ENCODE measurements around the gene STMP1. TPM values are rescaled to one million over a fixed set of nuclear protein-coding genes. Genes with fewer than 3 reads are reported as not detected.

Gene STMP1
- total RNA-seq, 1 donor from 2014 or later, result 29.7 TPM

DNA sequence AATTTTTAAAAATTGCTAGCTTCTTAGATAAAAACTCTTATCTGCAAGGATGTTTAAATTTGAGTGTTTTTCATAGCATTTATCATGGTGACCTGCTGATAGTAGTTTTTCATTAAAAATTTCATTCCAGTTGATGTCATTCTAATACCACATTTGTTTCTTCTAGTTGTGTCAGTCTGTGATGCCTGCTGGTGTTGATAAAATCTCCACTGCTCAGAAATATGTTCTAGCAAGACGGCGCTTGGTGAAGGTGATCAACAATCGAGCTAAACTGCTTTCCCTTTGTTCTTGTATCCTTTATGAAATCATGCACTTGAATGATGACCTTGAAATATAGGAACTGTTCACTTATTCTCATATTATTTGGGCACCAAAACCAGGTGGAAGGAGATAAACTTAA is 17.6 kb upstream of the STMP1 start:
- Histone ChIP-seq H4K20me1 (ENCODE audit: insufficient read depth, low read length) (no peaks in the 10 kb centered on the region), H3K4me2 (ENCODE audit: low read length) (no peak overlapping the region), H3K4me1 (ENCODE audit: insufficient read depth, low read length) (no peaks in the 10 kb centered on the region), H2AFZ (ENCODE audit: low read depth, low read length) (no peak overlapping the region), H3K27ac (ENCODE audit: low read depth, low read length) (no peak overlapping the region), H3K27me3 (ENCODE audit: insufficient read depth, low read length) (no peaks in the 10 kb centered on the region), H3K36me3 (ENCODE audit: insufficient read depth, low read length) (peaks cover 15% of the 10 kb centered on the region), H3K9ac (ENCODE audit: low read length) (no peak overlapping the region), H3K4me3 (ENCODE audit: insufficient read depth, low read depth, low read length) (no peak overlapping the region), H3K9me3 (ENCODE audit: insufficient read depth, low read depth, low read length) (no peaks in the 10 kb centered on the region), H3K79me2 (ENCODE audit: insufficient read depth, low read length) (no peaks in the 10 kb centered on the region)
- Mint-ChIP-seq H3K9me3 (ENCODE audit: unreplicated experiment) (peaks cover 2% of the 10 kb centered on the region), H3K27ac (ENCODE audit: unreplicated experiment) (no peak overlapping the region), H3K27me3 (ENCODE audit: low read depth, unreplicated experiment) (no peaks in the 10 kb centered on the region), H3K36me3 (ENCODE audit: low read depth, unreplicated experiment) (peaks cover 17% of the 10 kb centered on the region), H3K4me1 (ENCODE audit: low read depth, unreplicated experiment) (peaks cover 5% of the 10 kb centered on the region), H3K4me3 (ENCODE audit: unreplicated experiment) (no peak overlapping the region)
- DNase-seq (ENCODE audit: low read depth) (no peak), FAIRE-seq (no peak)
- TF ChIP-seq, protein P1, sequence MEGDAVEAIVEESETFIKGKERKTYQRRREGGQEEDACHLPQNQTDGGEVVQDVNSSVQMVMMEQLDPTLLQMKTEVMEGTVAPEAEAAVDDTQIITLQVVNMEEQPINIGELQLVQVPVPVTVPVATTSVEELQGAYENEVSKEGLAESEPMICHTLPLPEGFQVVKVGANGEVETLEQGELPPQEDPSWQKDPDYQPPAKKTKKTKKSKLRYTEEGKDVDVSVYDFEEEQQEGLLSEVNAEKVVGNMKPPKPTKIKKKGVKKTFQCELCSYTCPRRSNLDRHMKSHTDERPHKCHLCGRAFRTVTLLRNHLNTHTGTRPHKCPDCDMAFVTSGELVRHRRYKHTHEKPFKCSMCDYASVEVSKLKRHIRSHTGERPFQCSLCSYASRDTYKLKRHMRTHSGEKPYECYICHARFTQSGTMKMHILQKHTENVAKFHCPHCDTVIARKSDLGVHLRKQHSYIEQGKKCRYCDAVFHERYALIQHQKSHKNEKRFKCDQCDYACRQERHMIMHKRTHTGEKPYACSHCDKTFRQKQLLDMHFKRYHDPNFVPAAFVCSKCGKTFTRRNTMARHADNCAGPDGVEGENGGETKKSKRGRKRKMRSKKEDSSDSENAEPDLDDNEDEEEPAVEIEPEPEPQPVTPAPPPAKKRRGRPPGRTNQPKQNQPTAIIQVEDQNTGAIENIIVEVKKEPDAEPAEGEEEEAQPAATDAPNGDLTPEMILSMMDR (IDR thresholded peaks at IDR 0.05; ENCODE audit: insufficient read depth, low read depth, low read length), result no peak
- no peak for TF ChIP-seq EZH2 (IDR thresholded peaks at IDR 0.05; ENCODE audit: insufficient read depth, low read length)

- Mint-ChIP-seq H3K36me3 (ENCODE audit: low read depth, unreplicated experiment) (peaks cover 15% of the 10 kb centered on the region), H3K27me3 (ENCODE audit: low read depth, unreplicated experiment) (no peaks in the 10 kb centered on the region), H3K9me3 (ENCODE audit: unreplicated experiment) (peaks cover 2% of the 10 kb centered on the region), H3K27ac (ENCODE audit: unreplicated experiment) (no peak overlapping the region), H3K4me1 (ENCODE audit: low read depth, unreplicated experiment) (peaks cover 8% of the 10 kb centered on the region), H3K4me3 (ENCODE audit: unreplicated experiment) (no peak overlapping the region)
- Histone ChIP-seq H3K36me3 (ENCODE audit: insufficient read depth, low read length) (peaks cover 13% of the 10 kb centered on the region), H3K4me1 (ENCODE audit: insufficient read depth, low read length) (no peaks in the 10 kb centered on the region), H3K9me3 (ENCODE audit: insufficient read depth, low read depth, low read length) (no peaks in the 10 kb centered on the region), H4K20me1 (ENCODE audit: insufficient read depth, low read length) (no peaks in the 10 kb centered on the region), H3K27me3 (ENCODE audit: insufficient read depth, low read length) (no peaks in the 10 kb centered on the region), H3K4me3 (ENCODE audit: insufficient read depth, low read depth, low read length) (no peak overlapping the region), H3K27ac (ENCODE audit: low read depth, low read length) (no peak overlapping the region), H3K79me2 (ENCODE audit: insufficient read depth, low read length) (no peaks in the 10 kb centered on the region), H2AFZ (ENCODE audit: low read depth, low read length) (no peak overlapping the region), H3K9ac (ENCODE audit: low read length) (no peak overlapping the region), H3K4me2 (ENCODE audit: low read length) (no peak overlapping the region)
- TF ChIP-seq EZH2 (IDR thresholded peaks at IDR 0.05; ENCODE audit: insufficient read depth, low read length), result no peak
- TF ChIP-seq, protein P1 (IDR thresholded peaks at IDR 0.05; ENCODE audit: insufficient read depth, low read depth, low read length), result peak; percentile 78
- no peak for DNase-seq (ENCODE audit: low read depth)
- FAIRE-seq, result no peak
Observed at GRCh38 chr7:135645296-135645904, 16.9 kb upstream of the STMP1 start.

DNA sequence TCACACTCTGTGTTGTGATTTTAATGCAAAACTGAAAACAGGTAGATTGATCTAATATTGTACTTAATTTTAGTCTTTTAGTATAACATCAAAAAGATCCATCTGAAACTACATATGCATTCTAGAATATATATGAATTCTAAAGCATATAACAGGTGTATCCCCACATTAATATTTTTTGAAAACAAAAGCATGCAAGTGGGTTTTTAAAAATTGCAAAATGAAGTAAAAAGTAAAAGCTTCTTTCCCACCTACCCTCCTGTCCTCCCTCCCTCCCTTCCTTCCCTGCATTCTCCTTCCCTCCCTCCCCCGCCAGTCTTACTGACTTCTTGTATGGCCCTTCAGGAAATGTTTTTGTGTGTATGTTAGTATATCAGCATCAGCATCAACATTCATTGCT is 14.6 kb upstream of the STMP1 start:
- no peak overlapping the region for H3K9ac ChIP-seq (ENCODE audit: low read length)

More for the DNA sequence above, 14.6 kb upstream of the STMP1 start:
- no peaks in the 10 kb centered on the region for H3K9me3 ChIP-seq (ENCODE audit: insufficient read depth, low read depth, low read length)
- no peak overlapping the region for H3K4me2 ChIP-seq (ENCODE audit: low read length)
- peak overlapping the region; percentile 47 for H3K27ac Mint-ChIP-seq (ENCODE audit: unreplicated experiment)
- no peak overlapping the region for H3K27ac ChIP-seq (ENCODE audit: low read depth, low read length)
- peaks cover 5% of the 10 kb centered on the region for H3K36me3 Mint-ChIP-seq (ENCODE audit: low read depth, unreplicated experiment)
- H3K27me3 Mint-ChIP-seq (ENCODE audit: low read depth, unreplicated experiment), result no peaks in the 10 kb centered on the region
- no peak overlapping the region for H2AFZ ChIP-seq (ENCODE audit: low read depth, low read length)
- H3K79me2 ChIP-seq (ENCODE audit: insufficient read depth, low read length), result no peaks in the 10 kb centered on the region
- TF ChIP-seq, protein P1 (IDR thresholded peaks at IDR 0.05; ENCODE audit: insufficient read depth, low read depth, low read length), result no peak
- no peak for TF ChIP-seq EZH2 (IDR thresholded peaks at IDR 0.05; ENCODE audit: insufficient read depth, low read length)
- H3K4me1 ChIP-seq (ENCODE audit: insufficient read depth, low read length), result peaks cover 5% of the 10 kb centered on the region
- peaks cover 12% of the 10 kb centered on the region for H3K36me3 ChIP-seq (ENCODE audit: insufficient read depth, low read length)
- no peak for DNase-seq (ENCODE audit: low read depth)
- H3K9me3 Mint-ChIP-seq (ENCODE audit: unreplicated experiment), result peaks cover 2% of the 10 kb centered on the region
- H4K20me1 ChIP-seq (ENCODE audit: insufficient read depth, low read length), result no peaks in the 10 kb centered on the region
- peaks cover 11% of the 10 kb centered on the region for H3K4me1 Mint-ChIP-seq (ENCODE audit: low read depth, unreplicated experiment)
- no peak overlapping the region for H3K4me3 ChIP-seq (ENCODE audit: insufficient read depth, low read depth, low read length)
- no peaks in the 10 kb centered on the region for H3K27me3 ChIP-seq (ENCODE audit: insufficient read depth, low read length)
- H3K4me3 Mint-ChIP-seq (ENCODE audit: unreplicated experiment), result no peak overlapping the region
- FAIRE-seq, result no peak

Data from astrocyte (in vitro differentiated cells and primary cell).